Lower lobe of right lung (tissue), 2 donors: ENCODE data around the gene STK39. TPM values are rescaled to one million over a fixed set of nuclear protein-coding genes. Genes with fewer than 3 reads are reported as not detected.

Source experiments
- ATAC-seq, 2 donors: fragments of 200-7000 bp; cut with Tn5 transposase; one replicate each; pipeline ENCODE4 v1.9.1; 2020 to 2022; ENCODE audit warnings: mild to moderate bottlenecking in 2 of 2, moderate library complexity in 2 of 2
- DNase-seq: peaks from one replicate; pipeline ENCODE4 v3.0.0-alpha.2; 2020
- H3K27ac ChIP-seq: fragments of 200-600 bp; one replicate; pipeline ENCODE4 v1.8.0; 2022
- H3K27me3 ChIP-seq: fragments of 200-600 bp; one replicate; pipeline ENCODE4 v1.8.0; 2022; ENCODE audit warnings: low read depth
- H3K36me3 ChIP-seq: fragments of 200-600 bp; one replicate; pipeline ENCODE4 v1.8.0; 2022; ENCODE audit warnings: mild to moderate bottlenecking
- H3K4me1 ChIP-seq: fragments of 200-600 bp; one replicate; pipeline ENCODE4 v1.8.0; 2022
- H3K4me3 ChIP-seq: fragments of 200-600 bp; one replicate; pipeline ENCODE4 v1.8.0; 2022; ENCODE audit warnings: mild to moderate bottlenecking
- H3K9me3 ChIP-seq: fragments of 200-600 bp; one replicate; pipeline ENCODE4 v1.8.0; 2022
- CTCF ChIP-seq: fragments of 200-600 bp; IDR thresholded peaks from one replicate; pipeline ENCODE4 v1.8.0; 2022; ENCODE audit warnings: antibody characterized with exemption, mild to moderate bottlenecking
- intact Hi-C: fragments of 100-400 bp; cut with DNase I; formaldehyde crosslinking; loops from one replicate; pipeline ENCODE4 v1.11.0; 2022
- total RNA-seq: library from RNA; stranded (reverse); fragmentation: NEBNext Ultra II Directional; extraction: Animal tissue kit (Norgen Biotek cat#: 25700); gene quantifications from one replicate; pipeline ENCODE4 v1.2.1, GENCODE V29; 2021
- donor health status: DM: no; HTN: yes; CAD: no; lungs with severe emphysema.

STK39 gene
- total RNA-seq, 1 donor from 2014 or later, result 12.6 TPM

- no peaks in the 10 kb centered on the region for H3K9me3 ChIP-seq
- no peak overlapping the region for H3K4me3 ChIP-seq
- no peaks in the 10 kb centered on the region for H3K27me3 ChIP-seq
- no peak for TF ChIP-seq CTCF
- no peaks in the 10 kb centered on the region for H3K36me3 ChIP-seq
- ATAC-seq, result no peak
- H3K4me1 ChIP-seq, result no peaks in the 10 kb centered on the region
- no peak overlapping the region for H3K27ac ChIP-seq
- intact Hi-C loops, result no loop called here
- DNase-seq, result no peak
These were observed 106.5 kb downstream of the STK39 start for GRCh38 chr2:168140892-168141291.

GRCh38 chr2:168139852-168140251 is 107.5 kb downstream of the STK39 start:
- no peak for DNase-seq
- Histone ChIP-seq H3K36me3 (no peaks in the 10 kb centered on the region), H3K4me1 (no peaks in the 10 kb centered on the region), H3K27me3 (no peaks in the 10 kb centered on the region), H3K9me3 (no peaks in the 10 kb centered on the region), H3K4me3 (no peak overlapping the region), H3K27ac (no peak overlapping the region)
- intact Hi-C loops, result no loop called here
- ATAC-seq, result no peak
- no peak for TF ChIP-seq CTCF

- DNase-seq, result no peak
- Histone ChIP-seq H3K27ac (no peak overlapping the region), H3K27me3 (no peaks in the 10 kb centered on the region), H3K36me3 (no peaks in the 10 kb centered on the region), H3K4me3 (no peak overlapping the region), H3K4me1 (no peaks in the 10 kb centered on the region), H3K9me3 (no peaks in the 10 kb centered on the region)
- no peak for ATAC-seq
- intact Hi-C loops, result no loop called here
- no peak for TF ChIP-seq CTCF
These were observed 108.5 kb downstream of the STK39 start for GRCh38 chr2:168138901-168139300.

GRCh38 chr2:168138374-168138773 is 109.0 kb downstream of the STK39 start:
- intact Hi-C loops, result no loop called here
- ATAC-seq (no peak), DNase-seq (no peak)
- Histone ChIP-seq H3K9me3 (no peaks in the 10 kb centered on the region), H3K4me3 (no peak overlapping the region), H3K27ac (no peak overlapping the region), H3K36me3 (no peaks in the 10 kb centered on the region), H3K27me3 (no peaks in the 10 kb centered on the region), H3K4me1 (no peaks in the 10 kb centered on the region)
- no peak for TF ChIP-seq CTCF

GRCh38 chr2:168137510-168138180 is 109.8 kb downstream of the STK39 start:
- no peaks in the 10 kb centered on the region for H3K9me3 ChIP-seq
- DNase-seq, result no peak
- no peak overlapping the region for H3K27ac ChIP-seq
- no peaks in the 10 kb centered on the region for H3K27me3 ChIP-seq
- no peak for ATAC-seq
- H3K4me3 ChIP-seq, result no peak overlapping the region
- no peaks in the 10 kb centered on the region for H3K4me1 ChIP-seq
- no peak for TF ChIP-seq CTCF
- intact Hi-C loops, result no loop called here
- H3K36me3 ChIP-seq, result no peaks in the 10 kb centered on the region
